ENCODE measurements around the gene RAP1B.

RAP1B gene

GRCh38 chr12:68580911-68581310, 29.8 kb upstream of the RAP1B start:
- Histone ChIP-seq H3K27ac (ENCODE audit: low read depth, low read length) (no peak overlapping the region), H3K9ac (ENCODE audit: low read depth in 1 of 2, low read length in 2 of 2) (no peak overlapping the region), H3K4me3 (ENCODE audit: low read depth in 1 of 2, low read length in 2 of 2) (no peak overlapping the region), H3K27me3 (ENCODE audit: control insufficient read depth in 1 of 2, insufficient read depth in 2 of 2, low read length in 2 of 2) (no peaks in the 10 kb centered on the region), H3K36me3 (ENCODE audit: control insufficient read depth in 1 of 2, insufficient read depth in 2 of 2, low read length in 2 of 2) (no peaks in the 10 kb centered on the region), H3K4me1 (ENCODE audit: control insufficient read depth in 1 of 2, insufficient read depth in 2 of 2, low read length in 2 of 2) (no peaks in the 10 kb centered on the region), H3K9me3 (ENCODE audit: control insufficient read depth in 1 of 2, low read length in 2 of 2) (no peaks in the 10 kb centered on the region)

GRCh38 chr12:68581926-68582325, 28.8 kb upstream of the RAP1B start:
- H3K27me3 ChIP-seq (ENCODE audit: control insufficient read depth in 1 of 2, insufficient read depth in 2 of 2, low read length in 2 of 2) = no peaks in the 10 kb centered on the region
- H3K27ac ChIP-seq (ENCODE audit: low read depth, low read length) = no peak overlapping the region
- H3K9ac ChIP-seq (ENCODE audit: low read depth in 1 of 2, low read length in 2 of 2) = no peak overlapping the region
- H3K36me3 ChIP-seq (ENCODE audit: control insufficient read depth in 1 of 2, insufficient read depth in 2 of 2, low read length in 2 of 2) = no peaks in the 10 kb centered on the region
- no peaks in the 10 kb centered on the region for H3K9me3 ChIP-seq (ENCODE audit: control insufficient read depth in 1 of 2, low read length in 2 of 2)
- H3K4me1 ChIP-seq (ENCODE audit: control insufficient read depth in 1 of 2, insufficient read depth in 2 of 2, low read length in 2 of 2) = no peaks in the 10 kb centered on the region
- H3K4me3 ChIP-seq (ENCODE audit: low read depth in 1 of 2, low read length in 2 of 2) = no peak overlapping the region

- no peak overlapping the region for H3K27ac ChIP-seq (ENCODE audit: low read depth, low read length)
These were observed 24.7 kb upstream of the RAP1B start for GRCh38 chr12:68585966-68586365.

GRCh38 chr12:68587448-68587873, 23.2 kb upstream of the RAP1B start:
- no peak overlapping the region for H3K4me3 ChIP-seq (ENCODE audit: low read depth in 1 of 2, low read length in 2 of 2)
- peaks cover 0 to 13% of the 10 kb centered on the region in 2 donors for H3K9me3 ChIP-seq (ENCODE audit: control insufficient read depth in 1 of 2, low read length in 2 of 2)
- no peaks in the 10 kb centered on the region for H3K27me3 ChIP-seq (ENCODE audit: control insufficient read depth in 1 of 2, insufficient read depth in 2 of 2, low read length in 2 of 2)
- H3K4me1 ChIP-seq (ENCODE audit: control insufficient read depth in 1 of 2, insufficient read depth in 2 of 2, low read length in 2 of 2) = no peaks in the 10 kb centered on the region
- H3K9ac ChIP-seq (ENCODE audit: low read depth in 1 of 2, low read length in 2 of 2) = no peak overlapping the region
- H3K36me3 ChIP-seq (ENCODE audit: control insufficient read depth in 1 of 2, insufficient read depth in 2 of 2, low read length in 2 of 2) = no peaks in the 10 kb centered on the region
- no peak overlapping the region for H3K27ac ChIP-seq (ENCODE audit: low read depth, low read length)

More at GRCh38 chr12:68585966-68586365, 24.7 kb upstream of the RAP1B start:
- Histone ChIP-seq H3K9me3 (ENCODE audit: control insufficient read depth in 1 of 2, low read length in 2 of 2) (peaks cover 0 to 13% of the 10 kb centered on the region in 2 donors), H3K27me3 (ENCODE audit: control insufficient read depth in 1 of 2, insufficient read depth in 2 of 2, low read length in 2 of 2) (no peaks in the 10 kb centered on the region), H3K4me1 (ENCODE audit: control insufficient read depth in 1 of 2, insufficient read depth in 2 of 2, low read length in 2 of 2) (no peaks in the 10 kb centered on the region), H3K36me3 (ENCODE audit: control insufficient read depth in 1 of 2, insufficient read depth in 2 of 2, low read length in 2 of 2) (no peaks in the 10 kb centered on the region), H3K9ac (ENCODE audit: low read depth in 1 of 2, low read length in 2 of 2) (no peak overlapping the region), H3K4me3 (ENCODE audit: low read depth in 1 of 2, low read length in 2 of 2) (no peak overlapping the region)

GRCh38 chr12:68589194-68589593, 21.5 kb upstream of the RAP1B start:
- Histone ChIP-seq H3K4me3 (ENCODE audit: low read depth in 1 of 2, low read length in 2 of 2) (no peak overlapping the region), H3K27ac (ENCODE audit: low read depth, low read length) (no peak overlapping the region), H3K4me1 (ENCODE audit: control insufficient read depth in 1 of 2, insufficient read depth in 2 of 2, low read length in 2 of 2) (no peaks in the 10 kb centered on the region), H3K9ac (ENCODE audit: low read depth in 1 of 2, low read length in 2 of 2) (no peak overlapping the region), H3K9me3 (ENCODE audit: control insufficient read depth in 1 of 2, low read length in 2 of 2) (peaks cover 0 to 16% of the 10 kb centered on the region in 2 donors), H3K36me3 (ENCODE audit: control insufficient read depth in 1 of 2, insufficient read depth in 2 of 2, low read length in 2 of 2) (no peaks in the 10 kb centered on the region), H3K27me3 (ENCODE audit: control insufficient read depth in 1 of 2, insufficient read depth in 2 of 2, low read length in 2 of 2) (no peaks in the 10 kb centered on the region)

GRCh38 chr12:68591734-68592418, 18.8 kb upstream of the RAP1B start:
- no peak overlapping the region for H3K4me3 ChIP-seq (ENCODE audit: low read depth in 1 of 2, low read length in 2 of 2)
- H3K9me3 ChIP-seq (ENCODE audit: control insufficient read depth in 1 of 2, low read length in 2 of 2) = peaks cover 0 to 16% of the 10 kb centered on the region in 2 donors
- no peaks in the 10 kb centered on the region for H3K4me1 ChIP-seq (ENCODE audit: control insufficient read depth in 1 of 2, insufficient read depth in 2 of 2, low read length in 2 of 2)
- no peaks in the 10 kb centered on the region for H3K27me3 ChIP-seq (ENCODE audit: control insufficient read depth in 1 of 2, insufficient read depth in 2 of 2, low read length in 2 of 2)
- no peak overlapping the region for H3K9ac ChIP-seq (ENCODE audit: low read depth in 1 of 2, low read length in 2 of 2)
- H3K36me3 ChIP-seq (ENCODE audit: control insufficient read depth in 1 of 2, insufficient read depth in 2 of 2, low read length in 2 of 2) = no peaks in the 10 kb centered on the region
- no peak overlapping the region for H3K27ac ChIP-seq (ENCODE audit: low read depth, low read length)

GRCh38 chr12:68595241-68595640, 15.5 kb upstream of the RAP1B start:
- Histone ChIP-seq H3K36me3 (ENCODE audit: control insufficient read depth in 1 of 2, insufficient read depth in 2 of 2, low read length in 2 of 2) (no peaks in the 10 kb centered on the region), H3K4me1 (ENCODE audit: control insufficient read depth in 1 of 2, insufficient read depth in 2 of 2, low read length in 2 of 2) (no peaks in the 10 kb centered on the region), H3K9me3 (ENCODE audit: control insufficient read depth in 1 of 2, low read length in 2 of 2) (peaks cover 0 to 3% of the 10 kb centered on the region in 2 donors), H3K27me3 (ENCODE audit: control insufficient read depth in 1 of 2, insufficient read depth in 2 of 2, low read length in 2 of 2) (no peaks in the 10 kb centered on the region), H3K4me3 (ENCODE audit: low read depth in 1 of 2, low read length in 2 of 2) (no peak overlapping the region), H3K9ac (ENCODE audit: low read depth in 1 of 2, low read length in 2 of 2) (no peak overlapping the region), H3K27ac (ENCODE audit: low read depth, low read length) (no peak overlapping the region)

- Histone ChIP-seq H3K9ac (ENCODE audit: low read depth in 1 of 2, low read length in 2 of 2) (no peak overlapping the region), H3K27ac (ENCODE audit: low read depth, low read length) (no peak overlapping the region), H3K4me1 (ENCODE audit: control insufficient read depth in 1 of 2, insufficient read depth in 2 of 2, low read length in 2 of 2) (no peaks in the 10 kb centered on the region)
These were observed 8.9 kb upstream of the RAP1B start for GRCh38 chr12:68601767-68602166.

GRCh38 chr12:68602720-68603119, 8.0 kb upstream of the RAP1B start:
- H3K4me1 ChIP-seq (ENCODE audit: control insufficient read depth in 1 of 2, insufficient read depth in 2 of 2, low read length in 2 of 2) = no peaks in the 10 kb centered on the region
- no peak overlapping the region for H3K4me3 ChIP-seq (ENCODE audit: low read depth in 1 of 2, low read length in 2 of 2)

More at GRCh38 chr12:68601767-68602166, 8.9 kb upstream of the RAP1B start:
- H3K4me3 ChIP-seq (ENCODE audit: low read depth in 1 of 2, low read length in 2 of 2) = no peak overlapping the region
- no peaks in the 10 kb centered on the region for H3K9me3 ChIP-seq (ENCODE audit: control insufficient read depth in 1 of 2, low read length in 2 of 2)
- no peaks in the 10 kb centered on the region for H3K27me3 ChIP-seq (ENCODE audit: control insufficient read depth in 1 of 2, insufficient read depth in 2 of 2, low read length in 2 of 2)
- H3K36me3 ChIP-seq (ENCODE audit: control insufficient read depth in 1 of 2, insufficient read depth in 2 of 2, low read length in 2 of 2) = no peaks in the 10 kb centered on the region

GRCh38 chr12:68608191-68608590, 2.5 kb upstream of the RAP1B start:
- Histone ChIP-seq H3K27me3 (ENCODE audit: control insufficient read depth in 1 of 2, insufficient read depth in 2 of 2, low read length in 2 of 2) (no peaks in the 10 kb centered on the region), H3K9ac (ENCODE audit: low read depth in 1 of 2, low read length in 2 of 2) (no peak overlapping the region), H3K4me1 (ENCODE audit: control insufficient read depth in 1 of 2, insufficient read depth in 2 of 2, low read length in 2 of 2) (peaks cover 12% of the 10 kb centered on the region in 2 donors), H3K36me3 (ENCODE audit: control insufficient read depth in 1 of 2, insufficient read depth in 2 of 2, low read length in 2 of 2) (no peaks in the 10 kb centered on the region), H3K4me3 (ENCODE audit: low read depth in 1 of 2, low read length in 2 of 2) (no peak overlapping the region), H3K27ac (ENCODE audit: low read depth, low read length) (no peak overlapping the region), H3K9me3 (ENCODE audit: control insufficient read depth in 1 of 2, low read length in 2 of 2) (no peaks in the 10 kb centered on the region)

More at GRCh38 chr12:68602720-68603119, 8.0 kb upstream of the RAP1B start:
- Histone ChIP-seq H3K27ac (ENCODE audit: low read depth, low read length) (no peak overlapping the region), H3K9ac (ENCODE audit: low read depth in 1 of 2, low read length in 2 of 2) (no peak overlapping the region), H3K9me3 (ENCODE audit: control insufficient read depth in 1 of 2, low read length in 2 of 2) (no peaks in the 10 kb centered on the region), H3K27me3 (ENCODE audit: control insufficient read depth in 1 of 2, insufficient read depth in 2 of 2, low read length in 2 of 2) (no peaks in the 10 kb centered on the region), H3K36me3 (ENCODE audit: control insufficient read depth in 1 of 2, insufficient read depth in 2 of 2, low read length in 2 of 2) (no peaks in the 10 kb centered on the region)

Measured in duodenal mucosa (tissue), 2 donors.